ENCODE data around the gene RLN3. TPM values are rescaled to one million over a fixed set of nuclear protein-coding genes. Genes with fewer than 3 reads are reported as not detected.

RLN3 gene
- not detected in 2 replicates for total RNA-seq (2014; rRNA removed)
- not detected for polyA plus RNA-seq (2012)

GRCh38 chr19:14027856-14028450 is at the start of gene RLN3:
RLN3 (plus strand) TSS chr19:14028148; CDS start chr19:14028205, 57 bp downstream.
- no peak for DNase-seq (ENCODE audit: low read depth)

GRCh38 chr19:13978351-13979243 is 49.4 kb upstream of the RLN3 start:
- no peak for DNase-seq (ENCODE audit: low read depth)

- no peak for DNase-seq (ENCODE audit: low read depth)
Observed at GRCh38 chr19:13979244-13979615, 48.7 kb upstream of the RLN3 start.

- DNase-seq (ENCODE audit: low read depth) = no peak
Observed at GRCh38 chr19:13979686-13980085, 48.3 kb upstream of the RLN3 start.

- no peak for DNase-seq (ENCODE audit: low read depth)
Observed at GRCh38 chr19:13980340-13980739, 47.6 kb upstream of the RLN3 start.

GRCh38 chr19:13981021-13981420 is 46.9 kb upstream of the RLN3 start:
- no peak for DNase-seq (ENCODE audit: low read depth)

GRCh38 chr19:13981467-13981866 is 46.5 kb upstream of the RLN3 start:
- DNase-seq (ENCODE audit: low read depth) = no peak

- no peak for DNase-seq (ENCODE audit: low read depth)
Observed at GRCh38 chr19:13981988-13982501, 45.9 kb upstream of the RLN3 start.

GRCh38 chr19:13982773-13983172 is 45.2 kb upstream of the RLN3 start:
- no peak for DNase-seq (ENCODE audit: low read depth)

- no peak for DNase-seq (ENCODE audit: low read depth)
Observed at GRCh38 chr19:13983213-13983889, 44.6 kb upstream of the RLN3 start.

GRCh38 chr19:13984186-13984585 is 43.8 kb upstream of the RLN3 start:
- DNase-seq (ENCODE audit: low read depth) = no peak

GRCh38 chr19:13984875-13985741 is 42.8 kb upstream of the RLN3 start:
- no peak for DNase-seq (ENCODE audit: low read depth)

- no peak for DNase-seq (ENCODE audit: low read depth)
Observed at GRCh38 chr19:13985771-13986347, 42.1 kb upstream of the RLN3 start.

GRCh38 chr19:13986348-13986904 is 41.5 kb upstream of the RLN3 start:
- no peak for DNase-seq (ENCODE audit: low read depth)

GRCh38 chr19:13987101-13987890 is 40.7 kb upstream of the RLN3 start:
- no peak for DNase-seq (ENCODE audit: low read depth)

GRCh38 chr19:13989487-13989886 is 38.5 kb upstream of the RLN3 start:
- DNase-seq (ENCODE audit: low read depth) = no peak

- DNase-seq (ENCODE audit: low read depth) = no peak
Observed at GRCh38 chr19:13990085-13990484, 37.9 kb upstream of the RLN3 start.

GRCh38 chr19:13992025-13992424 is 35.9 kb upstream of the RLN3 start:
- DNase-seq (ENCODE audit: low read depth) = no peak

GRCh38 chr19:13993590-13994300 is 34.2 kb upstream of the RLN3 start:
- DNase-seq (ENCODE audit: low read depth) = no peak

Measured in LHCN-M2 (cell line).